GM10847 (cell line): ENCODE data around the gene CCR9.

ENCODE experiments used
- POLR2A ChIP-seq: IDR thresholded peaks from 2 replicates; pipeline ENCODE4 v1.6.1; 2011; ENCODE audit not compliant: insufficient read length; ENCODE audit errors: extremely low read depth

The CCR9 gene

DNA sequence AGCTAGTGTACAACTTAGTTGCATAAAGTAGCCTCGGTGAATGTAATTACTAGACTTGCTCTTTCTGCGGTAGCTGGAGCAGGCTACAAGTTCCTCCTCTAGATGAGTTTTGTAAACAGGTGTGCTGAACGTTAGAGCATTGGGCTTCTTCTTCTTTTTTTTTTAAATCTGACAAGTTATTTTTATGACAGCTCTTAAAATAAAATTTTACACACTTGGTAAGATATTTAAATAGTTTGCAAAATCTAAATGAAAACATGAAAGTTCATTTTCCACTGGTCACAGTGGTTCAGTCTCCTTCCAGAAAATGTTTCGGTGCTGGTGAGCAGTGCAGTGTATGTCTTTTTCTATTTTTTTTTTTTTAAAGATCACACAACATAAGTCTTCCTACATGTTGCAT lies 3.0 kb downstream of the CCR9 start:
- TF ChIP-seq POLR2A, result no peak

- TF ChIP-seq POLR2A, result no peak
These were observed 4.1 kb downstream of the CCR9 start for GRCh38 chr3:45890405-45890804.

DNA sequence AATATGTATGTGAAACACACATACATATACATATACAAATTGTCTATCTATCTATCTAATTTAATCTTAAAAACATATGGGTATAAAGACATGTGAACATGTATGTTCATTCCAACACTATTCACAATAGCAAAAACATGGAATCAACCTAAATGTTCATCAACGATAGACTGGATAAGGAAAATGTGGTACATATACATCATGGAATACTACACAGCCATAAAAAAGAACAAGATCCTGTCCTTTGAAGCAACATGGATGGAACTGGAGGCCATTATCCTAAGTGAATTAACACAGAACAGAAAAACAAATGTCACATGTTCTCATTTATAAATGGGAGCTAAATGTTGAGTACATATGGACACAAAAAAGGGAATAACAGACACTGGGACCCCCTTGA lies 5.8 kb downstream of the CCR9 start:
- TF ChIP-seq POLR2A, result no peak

DNA sequence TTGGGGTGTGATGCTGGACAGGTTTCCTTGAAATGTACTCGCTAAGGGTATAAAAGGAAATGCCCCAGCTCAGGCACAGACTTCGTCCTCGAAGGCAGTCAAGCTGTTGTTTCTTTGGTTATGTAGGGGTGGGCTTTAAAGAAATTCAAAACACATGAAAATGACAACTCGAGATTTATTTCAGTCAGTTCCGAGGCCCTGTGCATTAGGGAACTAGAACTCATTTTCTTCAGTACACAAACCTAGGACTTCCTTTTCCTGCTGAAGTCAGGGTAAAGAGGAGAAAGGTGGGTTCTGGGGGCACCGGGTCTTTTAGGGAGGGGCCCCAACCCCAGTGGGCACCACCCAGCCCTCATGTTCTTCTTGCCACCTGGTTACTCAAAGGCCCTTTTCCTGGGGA lies 7.7 kb downstream of the CCR9 start:
- no peak for TF ChIP-seq POLR2A

DNA sequence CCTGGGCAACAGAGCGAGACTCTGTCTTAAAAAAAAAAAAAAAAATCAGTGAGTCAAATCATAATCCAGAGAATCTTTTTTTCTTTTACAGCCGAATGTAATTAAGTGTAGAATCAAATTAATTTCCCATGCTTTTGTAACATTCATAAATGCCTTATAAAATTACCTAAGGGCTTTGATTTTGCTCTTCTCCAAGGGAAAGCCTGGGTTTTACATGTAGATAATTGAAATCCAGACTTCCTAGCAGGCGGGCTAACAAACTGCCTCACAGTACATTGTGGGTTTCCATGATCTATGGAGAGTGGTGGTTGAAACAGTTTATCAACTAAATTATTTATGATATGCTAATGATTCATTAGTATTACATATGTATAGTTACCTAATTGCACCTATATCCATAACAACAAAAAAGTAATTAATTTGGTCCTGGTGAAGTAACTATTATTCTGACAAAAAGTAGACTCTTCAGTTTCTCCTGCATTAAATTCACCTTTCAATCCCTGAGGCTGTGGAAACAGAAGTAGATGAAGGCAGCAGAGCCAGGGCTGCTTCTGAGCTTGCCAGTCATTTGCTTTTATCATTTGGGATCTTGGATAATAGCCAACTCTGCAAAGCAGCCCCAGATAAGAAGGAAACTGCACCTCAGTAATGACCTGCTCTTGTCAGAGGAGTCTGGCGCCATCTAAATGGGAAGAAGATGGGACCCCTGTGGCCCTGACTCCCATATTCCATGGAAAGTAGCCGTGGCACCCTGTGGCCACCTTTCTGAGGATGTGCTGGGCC lies 9.5 kb downstream of the CCR9 start:
- TF ChIP-seq POLR2A, result no peak

DNA sequence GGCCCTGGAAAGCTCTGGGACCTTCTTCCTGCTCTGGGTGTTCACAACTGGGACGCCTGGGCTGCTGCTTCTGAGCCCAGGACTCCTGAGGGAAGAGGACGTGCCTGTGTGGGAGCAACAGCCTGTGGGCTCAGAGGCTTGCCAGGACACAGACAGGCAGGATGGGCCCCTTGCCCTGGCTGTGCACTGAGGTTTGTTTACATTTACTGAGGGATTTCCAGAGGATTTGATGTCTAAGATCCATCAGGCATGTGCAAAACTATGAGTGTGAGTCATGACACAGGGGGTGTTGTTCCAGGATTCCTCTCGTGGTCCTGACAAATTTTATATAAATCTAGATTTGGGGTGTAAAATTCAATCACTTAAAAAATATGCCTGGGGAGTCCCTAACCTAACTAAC lies 10.6 kb downstream of the CCR9 start:
- TF ChIP-seq POLR2A, result no peak

DNA sequence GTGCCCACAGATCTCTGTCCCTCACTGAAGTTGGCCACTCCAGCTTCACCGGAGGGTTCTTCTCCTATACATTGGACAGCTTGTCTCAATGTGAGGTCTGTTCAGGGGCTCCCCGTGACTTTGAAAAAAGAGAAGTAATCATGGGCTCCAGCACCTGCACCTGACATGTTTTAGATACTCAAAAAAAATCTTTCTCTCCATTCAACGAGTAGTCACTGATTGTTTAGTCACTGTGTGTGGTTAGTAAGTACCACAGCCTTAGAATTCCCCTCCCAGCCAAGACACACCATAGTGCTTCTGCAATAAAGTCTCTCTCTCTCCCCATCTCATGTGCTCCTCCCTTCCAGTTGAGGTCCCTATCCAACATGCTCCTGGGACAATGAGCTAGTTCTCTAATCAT lies 18.6 kb downstream of the CCR9 start:
- no peak for TF ChIP-seq POLR2A

GRCh38 chr3:45905755-45906154 lies 19.4 kb downstream of the CCR9 start:
- no peak for TF ChIP-seq POLR2A

DNA sequence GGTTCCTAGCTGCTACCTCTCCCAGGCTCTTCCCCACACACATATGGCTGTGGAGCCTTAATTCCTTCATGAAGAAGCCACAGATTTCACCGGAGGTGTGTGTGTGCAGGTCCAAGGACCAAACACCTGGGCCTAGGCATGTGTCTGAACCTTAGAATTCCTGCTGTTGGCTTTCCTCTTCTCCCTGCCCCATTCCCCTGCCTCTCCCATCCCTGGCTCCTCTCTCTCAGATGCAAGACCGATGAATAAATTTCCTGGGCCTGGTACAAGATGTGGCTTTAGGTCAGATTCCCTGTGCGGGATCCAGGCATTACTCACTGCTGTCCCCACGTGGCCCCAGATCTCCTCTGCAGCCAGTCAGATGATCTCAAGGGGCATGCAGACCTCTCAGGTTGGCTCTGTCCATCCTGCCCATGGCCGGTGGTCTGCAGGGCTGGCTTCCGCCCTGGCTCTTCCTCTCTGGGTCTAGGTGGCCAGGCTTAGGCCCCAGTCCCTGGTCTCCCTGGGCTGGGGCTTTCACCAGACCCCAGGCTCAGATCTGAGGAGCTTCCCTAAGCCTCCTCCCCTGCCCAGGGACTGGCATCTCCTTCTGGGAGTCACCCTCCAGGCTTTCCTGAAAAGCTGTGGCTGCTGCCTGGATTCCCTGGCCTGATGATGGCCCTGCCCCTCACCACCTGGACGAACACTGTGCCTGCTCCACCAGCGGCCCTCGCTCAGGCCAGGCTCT lies 20.5 kb downstream of the CCR9 start:
- TF ChIP-seq POLR2A, result no peak

GRCh38 chr3:45907769-45908705 lies 21.7 kb downstream of the CCR9 start:
- TF ChIP-seq POLR2A, result no peak

DNA sequence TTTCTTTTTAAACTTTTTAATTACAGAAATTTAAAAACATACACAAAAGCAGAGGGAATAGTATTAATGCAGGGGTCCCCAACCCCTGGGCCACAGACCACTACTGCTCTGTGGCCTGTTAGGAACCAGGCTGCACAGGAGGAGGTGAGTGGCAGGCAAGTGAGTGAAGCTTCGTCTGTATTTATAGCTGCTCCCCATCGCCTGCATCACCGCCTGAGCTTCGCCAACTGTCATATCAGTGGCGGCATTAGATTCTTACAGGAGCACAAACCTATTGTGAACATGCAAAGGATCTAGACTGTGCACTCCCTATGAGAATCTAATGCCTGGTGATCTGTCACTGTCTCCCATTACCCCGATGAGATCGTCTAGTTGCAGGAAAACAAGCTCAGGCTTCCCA lies 22.4 kb downstream of the CCR9 start:
- TF ChIP-seq POLR2A, result no peak

DNA sequence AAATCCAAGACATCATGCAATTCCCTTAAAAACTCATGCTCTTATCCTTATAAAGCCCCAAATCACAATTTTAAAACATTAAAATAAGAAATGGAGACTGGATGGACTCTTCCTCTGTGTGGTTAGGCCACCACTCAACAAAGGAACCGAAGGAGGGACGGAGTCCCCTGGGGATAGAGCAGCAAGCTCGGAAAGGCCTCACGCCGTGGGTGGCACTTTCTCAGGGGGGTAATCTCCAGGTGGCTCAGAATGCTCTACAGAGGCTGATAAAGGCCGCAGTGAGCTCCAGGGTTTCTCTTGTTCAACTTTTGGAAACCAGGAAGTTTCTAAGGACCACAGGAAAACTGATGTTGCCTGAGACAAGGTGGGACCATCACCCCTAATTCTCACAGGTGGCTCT lies 23.2 kb downstream of the CCR9 start:
- TF ChIP-seq POLR2A, result no peak

GRCh38 chr3:45910892-45911291 lies 24.5 kb downstream of the CCR9 start:
- no peak for TF ChIP-seq POLR2A

DNA sequence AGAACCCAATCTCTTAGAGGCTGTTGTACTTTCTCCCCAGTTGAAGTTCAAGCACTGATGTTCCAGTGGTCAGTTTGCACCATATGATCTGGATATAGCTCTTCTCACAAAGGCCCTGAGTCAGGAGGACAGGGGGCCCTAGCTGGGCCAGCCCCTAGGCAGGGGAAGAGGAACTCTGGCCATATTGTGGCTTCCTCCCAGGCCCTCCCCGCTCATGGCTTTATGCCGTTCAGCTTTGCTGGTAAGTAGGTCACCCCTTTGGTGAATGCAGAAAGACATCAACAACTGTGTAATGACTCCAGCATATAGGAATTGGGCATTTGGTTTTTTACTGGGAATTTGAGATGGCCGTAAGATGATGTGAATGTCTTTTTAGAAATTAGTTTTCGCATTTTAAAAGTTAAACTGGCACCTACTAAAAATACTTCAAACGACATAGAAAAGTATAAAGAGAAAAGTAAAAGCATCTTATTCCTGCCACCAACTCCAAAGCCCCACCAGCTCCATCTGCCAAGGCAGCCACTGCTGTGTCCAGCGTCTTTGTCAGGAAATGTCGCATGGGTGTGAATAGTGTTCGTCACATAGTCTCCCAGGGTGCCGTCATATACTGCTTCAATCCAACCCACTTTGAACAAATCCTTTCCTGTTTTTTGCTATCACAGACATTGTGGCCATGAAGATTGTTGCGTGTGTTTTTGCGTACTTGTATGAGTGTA lies 25.3 kb downstream of the CCR9 start:
- no peak for TF ChIP-seq POLR2A

- TF ChIP-seq POLR2A, result no peak
These were observed 26.1 kb downstream of the CCR9 start for GRCh38 chr3:45912435-45912834.
